NCI-H1436 (cell line): Measurements from ENCODE around the gene HSD11B1L.
"Not testable (repeated sequence)": the region's sequence is repeated elsewhere in the genome, so short reads cannot be mapped to it uniquely, and the experiment has no call there.

Experiments
- DNase-seq: peaks from one replicate; lab custom pipeline; 2025; lab: John Stamatoyannopoulos, UW

HSD11B1L gene

GRCh38 chr19:5698635-5699422, 18.0 kb downstream of the HSD11B1L start:
- no peak for DNase-seq

- no peak for DNase-seq
These were observed 19.7 kb downstream of the HSD11B1L start for GRCh38 chr19:5700455-5701092.

- not testable (repeated sequence) for DNase-seq
These were observed 21.2 kb downstream of the HSD11B1L start for GRCh38 chr19:5702053-5702410.

- no peak for DNase-seq
These were observed 23.3 kb downstream of the HSD11B1L start for GRCh38 chr19:5703819-5704818.

GRCh38 chr19:5705552-5705951, 24.7 kb downstream of the HSD11B1L start:
- no peak for DNase-seq

- DNase-seq: no peak
These were observed 26.2 kb downstream of the HSD11B1L start for GRCh38 chr19:5706876-5707573.

GRCh38 chr19:5707576-5708575, 27.0 kb downstream of the HSD11B1L start:
- DNase-seq: no peak

GRCh38 chr19:5711025-5711424, 30.2 kb downstream of the HSD11B1L start:
- DNase-seq: no peak

- no peak for DNase-seq
These were observed 30.9 kb downstream of the HSD11B1L start for GRCh38 chr19:5711713-5712161.

GRCh38 chr19:5713228-5713627, 32.4 kb downstream of the HSD11B1L start:
- DNase-seq: no peak

- DNase-seq: no peak
These were observed 34.0 kb downstream of the HSD11B1L start for GRCh38 chr19:5714816-5715215.

GRCh38 chr19:5717215-5717935, 36.5 kb downstream of the HSD11B1L start:
- no peak for DNase-seq

GRCh38 chr19:5718037-5718578, 37.3 kb downstream of the HSD11B1L start:
- DNase-seq: no peak

- peak; percentile 8 for DNase-seq
These were observed 37.9 kb downstream of the HSD11B1L start for GRCh38 chr19:5718579-5719273.

- peak; percentile 7 for DNase-seq
These were observed 38.6 kb downstream of the HSD11B1L start for GRCh38 chr19:5719274-5719960.

- peak; percentile 98 for DNase-seq
These were observed 39.3 kb downstream of the HSD11B1L start, which contains the start of the genes CATSPERD and LONP1 for GRCh38 chr19:5719961-5720790. Gene CATSPERD, plus strand, starts transcription at chr19:5720637. Its CDS starts 101 bp downstream, at chr19:5720738. Gene LONP1, minus strand, starts transcription at chr19:5720146. Its CDS starts 14 bp downstream, at chr19:5720132.

GRCh38 chr19:5727453-5728050, 46.7 kb downstream of the HSD11B1L start:
- no peak for DNase-seq
